HG02943 (cell line): Measurements from ENCODE around the gene NFATC1.

Experiments used
- ATAC-seq: cut with Tn5 transposase; IDR thresholded peaks from one replicate; pipeline ENCODE4 v1.9.1; 2021; ENCODE audit warnings: mild to moderate bottlenecking, low read depth, moderate library complexity; ENCODE audit not compliant: unreplicated experiment

Gene NFATC1

DNA sequence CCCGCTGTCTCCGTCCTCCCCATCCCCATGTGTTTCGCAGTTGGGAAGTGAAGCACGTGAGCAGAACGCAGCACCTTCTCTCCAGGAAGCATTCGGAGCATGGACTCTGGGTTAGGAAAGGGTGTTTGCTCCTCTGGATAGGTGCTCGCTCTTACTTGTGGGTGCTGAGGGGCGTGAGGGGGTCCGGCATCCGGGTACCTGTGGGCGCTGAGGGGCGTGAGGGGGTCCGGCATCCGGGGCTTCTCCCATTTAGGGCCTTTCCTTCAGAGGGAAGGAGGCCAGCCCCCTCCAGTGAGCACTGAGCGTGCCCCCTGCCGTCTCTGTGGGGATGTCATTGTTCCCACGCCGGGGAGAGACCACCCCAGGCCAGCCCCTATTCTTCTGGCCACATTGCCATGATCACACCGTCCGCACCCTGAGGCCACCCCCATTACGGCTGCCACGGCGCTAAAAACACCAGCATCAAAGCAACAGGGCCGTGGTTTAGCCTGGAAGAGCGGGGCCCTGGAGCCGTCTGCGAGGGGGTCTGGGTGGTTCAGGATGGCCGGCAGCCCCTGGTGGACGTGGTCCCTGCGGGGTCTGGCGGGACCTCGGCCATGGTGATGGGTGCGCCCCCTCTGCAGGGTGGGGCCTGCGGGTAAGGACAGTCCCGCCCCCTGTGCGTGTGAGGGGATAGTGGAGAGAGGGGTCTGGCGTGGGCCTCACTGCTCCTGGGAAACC lies 41.0 kb downstream of the NFATC1 start:
- no peak for ATAC-seq

GRCh38 chr18:79438089-79438897 lies 42.6 kb downstream of the NFATC1 start:
- no peak for ATAC-seq

- no peak for ATAC-seq
These were observed 43.3 kb downstream of the NFATC1 start for GRCh38 chr18:79438898-79439627.

DNA sequence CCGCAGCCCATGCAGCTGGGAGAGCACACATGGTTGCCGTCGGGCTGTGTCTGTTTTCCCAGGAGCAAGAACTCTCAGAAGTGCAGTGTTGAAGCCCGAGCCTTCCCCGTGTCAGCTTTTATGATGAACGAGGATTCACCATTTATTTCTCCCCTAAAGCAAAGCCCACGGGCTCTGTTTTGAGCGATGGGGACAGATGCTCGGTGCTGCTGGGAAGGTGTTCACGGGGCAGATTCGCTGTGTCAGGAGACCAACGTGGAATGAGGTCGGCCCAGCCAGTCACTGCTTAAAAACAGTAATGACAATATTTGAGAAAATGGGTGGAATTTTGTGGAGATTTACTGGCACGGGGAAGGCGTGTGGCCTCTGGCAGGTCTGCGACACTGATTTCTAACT lies 43.9 kb downstream of the NFATC1 start:
- no peak for ATAC-seq

DNA sequence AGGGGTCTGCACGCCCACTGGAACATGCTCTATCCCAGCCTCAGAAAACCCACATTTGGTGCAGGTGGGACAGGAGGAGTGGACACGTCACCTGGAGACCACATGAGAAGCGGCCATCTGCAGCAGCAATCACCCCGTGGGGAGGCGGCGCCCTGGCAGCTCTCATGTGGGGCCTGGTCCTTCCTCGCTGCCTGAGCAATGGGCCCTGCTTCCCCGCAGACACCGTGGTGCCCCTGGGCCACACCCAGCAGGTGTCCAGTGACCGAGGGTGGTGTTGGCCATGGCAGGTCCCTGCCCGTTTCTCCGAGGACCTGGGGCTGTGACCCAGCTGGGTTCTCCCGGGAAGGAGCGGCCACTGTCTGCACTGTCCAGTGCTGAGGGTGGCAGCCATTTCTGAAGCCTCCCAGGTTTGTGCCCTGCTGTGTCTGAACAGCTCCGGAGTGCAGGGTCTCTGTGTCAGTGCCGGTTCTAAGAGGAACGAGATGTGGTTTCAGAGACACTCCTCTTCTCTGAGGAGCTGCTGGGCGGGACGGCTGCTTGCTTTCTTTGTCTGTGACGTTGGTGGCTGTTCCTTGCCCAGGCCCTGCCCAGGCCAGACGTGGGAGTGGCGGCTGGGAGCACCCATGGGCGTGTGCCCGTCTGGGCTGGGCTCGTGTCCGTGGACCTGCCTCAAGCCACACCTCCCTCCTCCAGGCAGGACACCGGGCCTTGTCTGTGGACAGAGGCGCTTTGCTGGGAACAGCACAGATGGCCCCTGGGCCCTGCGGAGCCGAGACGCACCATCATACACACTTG lies 44.8 kb downstream of the NFATC1 start:
- ATAC-seq, result no peak

DNA sequence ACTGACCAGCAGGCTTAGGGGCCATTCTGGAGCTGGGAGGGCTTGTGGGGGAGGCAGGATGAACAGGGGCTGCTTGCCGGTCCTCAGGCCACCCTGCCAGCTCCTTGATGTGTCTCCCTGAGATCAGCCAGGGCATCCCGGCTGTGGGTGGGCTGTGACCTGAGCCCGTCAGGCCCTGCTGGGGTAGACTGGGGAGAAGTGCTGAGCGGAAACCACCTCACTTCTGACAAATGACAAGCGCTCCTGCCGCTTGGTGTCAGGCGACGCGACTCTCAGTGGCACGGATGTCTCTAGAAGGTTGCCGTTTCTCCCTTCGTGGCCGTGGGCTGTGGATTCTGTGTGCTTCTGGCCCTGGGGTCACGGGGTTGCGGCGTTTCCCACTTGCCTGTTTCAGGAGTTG lies 45.7 kb downstream of the NFATC1 start:
- no peak for ATAC-seq

- ATAC-seq, result no peak
These were observed 46.9 kb downstream of the NFATC1 start for GRCh38 chr18:79442508-79443221.

GRCh38 chr18:79445221-79445620 lies 49.5 kb downstream of the NFATC1 start:
- ATAC-seq, result no peak

- no peak for ATAC-seq
These were observed 50.2 kb downstream of the NFATC1 start for GRCh38 chr18:79445696-79446561.

GRCh38 chr18:79446931-79447330 lies 51.2 kb downstream of the NFATC1 start:
- no peak for ATAC-seq

- ATAC-seq, result no peak
These were observed 52.1 kb downstream of the NFATC1 start for GRCh38 chr18:79447703-79448367.

- no peak for ATAC-seq
These were observed 52.9 kb downstream of the NFATC1 start for GRCh38 chr18:79448621-79449020.

DNA sequence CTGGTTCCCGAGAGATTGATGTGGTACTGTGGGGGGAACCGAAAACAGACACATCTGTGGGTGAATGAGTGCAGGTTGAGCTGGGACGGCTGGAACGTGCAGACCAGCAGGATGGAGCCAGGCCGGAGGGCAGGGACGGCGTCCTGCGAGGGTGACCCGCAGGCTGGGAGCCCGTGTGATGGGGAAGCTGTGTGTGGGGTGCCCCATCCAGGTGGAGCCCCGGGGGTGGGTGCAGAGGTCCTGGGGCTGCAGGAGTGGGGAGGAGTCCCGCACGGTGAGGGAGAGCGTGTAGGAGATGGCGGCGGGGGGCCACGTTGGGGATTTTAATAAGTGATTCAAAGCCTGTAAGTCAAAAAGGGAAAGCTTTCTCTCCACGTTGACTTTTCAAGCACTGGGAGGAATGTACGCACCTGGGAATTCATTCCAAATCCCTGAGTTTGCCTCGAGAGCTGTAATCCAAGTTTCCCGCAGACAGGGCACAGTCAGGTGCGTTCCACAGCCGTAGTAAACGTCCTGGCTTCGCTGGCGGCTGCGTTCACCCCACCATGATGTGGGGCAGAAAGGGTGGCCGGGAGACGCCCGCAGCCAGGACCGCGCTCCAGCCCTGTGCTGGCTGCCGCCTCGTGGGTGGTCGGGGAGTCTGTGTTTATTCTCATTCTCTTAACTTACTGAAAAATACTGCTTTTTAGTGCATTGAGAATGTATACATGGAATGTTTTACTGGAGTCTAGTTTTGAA lies 54.0 kb downstream of the NFATC1 start:
- ATAC-seq, result no peak

DNA sequence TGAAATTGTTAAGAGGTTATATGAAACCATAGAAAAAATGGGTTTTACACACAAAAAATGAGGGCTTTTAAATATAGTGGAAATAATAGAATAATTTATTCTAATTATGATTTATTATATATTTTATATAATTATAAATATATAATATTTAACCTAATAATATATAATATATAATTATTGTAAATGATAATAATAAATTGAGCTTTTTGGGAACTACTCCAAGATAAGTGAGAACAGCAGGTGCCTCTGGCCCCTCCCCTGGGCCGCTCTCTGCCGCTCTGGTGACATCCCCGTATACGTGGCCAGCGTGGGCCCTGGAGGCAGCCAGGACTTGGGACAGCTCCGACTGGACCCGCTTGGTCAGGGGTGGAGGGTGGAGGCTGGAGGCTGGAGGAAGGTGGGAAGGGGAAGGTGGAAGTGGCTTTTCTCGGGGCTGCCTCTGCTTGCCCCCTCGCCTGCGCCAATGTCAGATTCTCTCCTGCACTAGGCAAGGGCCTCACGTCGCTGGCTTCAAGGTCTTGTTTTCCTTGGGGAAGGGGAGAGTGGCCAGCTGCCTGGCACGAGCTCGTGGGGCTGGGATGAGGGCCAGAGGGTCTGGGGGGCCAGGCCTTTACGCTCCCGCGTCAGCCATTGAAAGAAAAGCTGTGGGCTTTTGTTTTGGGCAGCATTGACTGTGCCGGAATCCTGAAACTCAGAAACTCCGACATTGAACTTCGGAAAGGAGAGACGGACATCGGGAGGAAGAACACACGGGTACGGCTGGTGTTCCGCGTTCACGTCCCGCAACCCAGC lies 54.8 kb downstream of the NFATC1 start:
- no peak for ATAC-seq

DNA sequence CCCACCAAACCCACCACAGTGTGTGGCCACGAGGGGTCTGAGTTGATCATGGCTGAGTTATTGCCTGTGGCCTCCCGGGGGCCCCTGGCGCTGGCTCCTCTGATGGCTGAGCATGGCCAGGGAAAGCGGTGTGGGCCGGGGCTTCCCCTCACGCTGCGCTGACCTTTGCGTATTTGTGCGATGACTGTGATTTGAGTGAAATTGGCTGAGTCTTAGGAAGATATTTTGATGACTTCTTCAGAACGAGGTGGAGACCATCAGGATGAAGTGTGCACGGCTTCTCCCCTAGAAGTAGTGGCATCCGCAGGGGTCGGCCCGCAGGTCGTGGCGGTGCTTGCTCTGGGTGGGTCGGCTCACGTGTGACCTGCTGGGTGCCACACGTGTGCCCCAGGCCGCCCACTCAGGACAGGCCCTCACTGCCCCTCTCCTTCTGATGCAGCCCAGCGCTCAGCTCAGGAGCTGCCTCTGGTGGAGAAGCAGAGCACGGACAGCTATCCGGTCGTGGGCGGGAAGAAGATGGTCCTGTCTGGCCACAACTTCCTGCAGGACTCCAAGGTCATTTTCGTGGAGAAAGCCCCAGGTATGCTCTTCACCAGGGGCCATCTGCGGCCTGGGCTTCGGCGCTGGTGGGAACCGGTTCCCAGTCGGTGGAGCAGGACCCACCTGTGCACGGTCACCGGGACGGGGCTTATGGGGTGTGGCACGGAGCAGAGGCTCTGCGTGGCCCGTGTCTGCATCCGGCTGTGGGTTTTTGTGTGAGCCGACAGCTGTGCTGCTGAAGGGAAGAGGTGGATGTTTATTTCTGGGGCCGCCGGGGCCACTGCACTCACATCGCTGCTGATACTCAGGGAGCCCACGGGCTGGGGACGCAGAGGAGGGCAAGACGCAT lies 55.8 kb downstream of the NFATC1 start:
- ATAC-seq, result no peak
